Ovary (tissue), 9 donors: ENCODE measurements around the gene CLEC17A. TPM values are rescaled to one million over a fixed set of nuclear protein-coding genes. Genes with fewer than 3 reads are reported as not detected.

Experiments used
- DNase-seq, 5 donors: peaks; one replicate each; pipeline ENCODE4 v3.0.0-alpha.2; 2019 to 2020
- H3K27ac ChIP-seq, 2 donors: fragments of 200-600 bp; one replicate each; pipeline versions ENCODE4 v1.5.1 to v1.8.0; 2019 to 2022
- H3K27me3 ChIP-seq: fragments of 200-600 bp; one replicate; pipeline ENCODE4 v1.8.0; 2022
- H3K36me3 ChIP-seq: fragments of 200-600 bp; sonication (generic); one replicate; pipeline ENCODE4 v1.5.1; 2019
- H3K4me1 ChIP-seq: one replicate; pipeline ENCODE4 v1.8.1; 2013; ENCODE audit warnings: mild to moderate bottlenecking, moderate library complexity; ENCODE audit not compliant: insufficient read depth
- H3K4me3 ChIP-seq: fragments of 200-600 bp; sonication (generic); one replicate; pipeline ENCODE4 v1.5.1; 2017
- H3K9me3 ChIP-seq, 2 donors: fragments of 200-600 bp in 1 of 2; sonication (generic) in 1 of 2; one replicate each; pipeline versions ENCODE4 v1.5.1 to v1.8.1; 2013 to 2019; ENCODE audit warnings: mild to moderate bottlenecking in 1 of 2, moderate library complexity in 1 of 2
- CTCF ChIP-seq, 3 donors: fragments of 450-650 bp in 2 of 3; fragments of 200-600 bp in 1 of 3; IDR thresholded peaks; one replicate each; pipeline versions ENCODE4 v1.5.1 to v1.8.0; 2016 to 2022; ENCODE audit warnings: antibody characterized with exemption in 3 of 3, mild to moderate bottlenecking in 1 of 3
- EP300 ChIP-seq: sonication (generic); formaldehyde crosslinking; IDR thresholded peaks from one replicate; pipeline ENCODE4 v1.6.1; 2017; ENCODE audit warnings: antibody characterized with exemption
- POLR2A ChIP-seq: fragments of 450-650 bp; IDR thresholded peaks from one replicate; pipeline ENCODE4 v1.6.1; 2017; ENCODE audit warnings: antibody characterized with exemption, mild to moderate bottlenecking, moderate library complexity
- WGBS, 3 donors: extraction: QIAGEN DNeasy Blood & Tissue Kit in 1 of 3; methylation state at CpG; one replicate each; pipeline versions ENCODE4 v1.1.5 to v1.1.7; 2013 to 2017; 5-methylcytosine and 5-hydroxymethylcytosine counted together
- intact Hi-C, 4 donors: fragments of 100-400 bp; cut with DNase I; formaldehyde crosslinking; loops; one replicate each; pipeline versions ENCODE4 v1.11.0 to v1.15.1; 2022 to 2023
- polyA plus RNA-seq, 2 donors: library from polyadenylated mRNA; stranded (reverse); fragments of 200-250 nt in 1 of 2; fragments of 350-450 nt in 1 of 2; fragmentation: Illumina TruSeq in 1 of 2; extraction: RNeasy Lipid Tissue Mini Kit (QIAGEN cat#74804) in 1 of 2; gene quantifications; one replicate each; pipeline ENCODE4 v1.2.3, GENCODE V29; 2013 to 2014
- total RNA-seq, 7 donors: library from RNA; depleted of rRNA in 2 of 7; stranded (reverse); fragments of >200 nt in 2 of 7; fragmentation: NEBNext Ultra II Directional in 3 of 7; extraction: Animal tissue kit (Norgen Biotek cat#: 25700) in 3 of 7; gene quantifications; one replicate each; pipeline versions ENCODE4 v1.1.0 to v1.2.4, GENCODE V29; 2016 to 2023
- donor health status: DM: no; HTN: no; CAD: no; lungs with moderate emphysema.
- donor health status: DM: no; HTN: no; CAD: no.
- donor health status: Bipolar disorder and iron deficiency.
- donor health status: DM: yes; HTN: yes; CAD: no.
- donor health status: DM: no; HTN: no; CAD: no.
- donor health status: DM: yes; HTN: yes; CAD: no.

Gene CLEC17A
- total and polyA plus RNA-seq, 9 donors = 0.12 to 0.20 (median 0.20) TPM; not detected in 6

DNA sequence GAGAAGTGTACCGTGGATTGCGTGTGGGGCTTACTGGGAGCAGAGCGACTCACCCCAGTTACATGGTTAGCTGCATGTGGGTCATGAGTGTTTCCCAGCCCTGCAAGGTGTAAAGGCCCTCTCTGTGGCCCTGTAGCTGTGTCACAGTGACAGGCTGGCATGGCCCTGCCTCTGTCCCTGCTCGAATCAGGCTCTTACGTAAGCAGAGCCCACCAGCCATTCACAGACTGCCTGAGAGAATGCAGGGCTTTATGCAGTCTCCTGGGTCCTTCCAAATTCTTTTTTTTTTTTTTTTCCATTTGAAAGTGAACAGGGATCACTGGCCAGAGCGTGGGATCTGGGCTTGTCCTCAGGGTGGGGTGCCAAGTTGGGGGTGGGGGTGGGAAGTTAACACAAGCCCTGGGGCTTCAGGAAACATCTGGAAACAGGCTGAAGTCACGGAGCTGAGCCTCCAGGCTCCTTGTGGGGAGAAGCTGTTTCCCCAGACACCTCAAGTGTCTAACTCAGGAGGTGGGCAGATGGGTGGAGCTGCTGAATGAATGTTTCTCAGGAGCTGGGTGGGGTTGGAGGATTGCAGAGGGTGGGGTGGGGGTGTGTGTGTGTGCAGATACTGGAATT lies 40.1 kb upstream of the CLEC17A start:
- no peak for TF ChIP-seq EP300
- TF ChIP-seq POLR2A = no peak
- no peak for TF ChIP-seq CTCF (IDR thresholded peaks at IDR 0.05)
- Histone ChIP-seq H3K27ac (no peak overlapping the region), H3K9me3 (no peaks in the 10 kb centered on the region), H3K36me3 (no peaks in the 10 kb centered on the region), H3K4me3 (no peak overlapping the region), H3K27me3 (no peaks in the 10 kb centered on the region), H3K4me1 (no peaks in the 10 kb centered on the region)
- DNase-seq = no peak
- intact Hi-C loops = no loop called here
- WGBS, 3 donors = 51 to 61% (median 52%) methylated on average over 7 of the region's 7 CpGs

DNA sequence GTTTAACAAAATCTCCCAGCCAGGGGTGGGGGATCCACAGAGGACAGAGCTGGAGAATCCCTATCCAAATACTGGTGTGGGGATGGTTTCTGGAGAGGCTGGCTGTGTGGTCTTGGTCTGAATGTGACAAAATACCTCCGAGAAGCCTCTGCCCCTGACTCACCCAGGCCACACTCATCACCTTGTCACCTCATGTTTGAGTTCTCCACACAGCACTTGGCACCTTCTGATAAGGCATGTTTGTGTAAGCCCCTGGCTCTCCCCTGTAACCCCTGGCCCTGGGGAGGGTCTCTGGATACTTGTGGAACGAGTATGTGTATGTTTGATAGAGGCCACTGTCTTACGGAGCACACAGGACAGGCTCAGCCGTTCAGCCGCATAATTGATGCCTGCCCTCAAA lies 38.8 kb upstream of the CLEC17A start:
- Histone ChIP-seq H3K36me3 (no peaks in the 10 kb centered on the region), H3K4me3 (no peak overlapping the region), H3K27ac (no peak overlapping the region), H3K4me1 (no peaks in the 10 kb centered on the region), H3K27me3 (no peaks in the 10 kb centered on the region), H3K9me3 (no peaks in the 10 kb centered on the region)
- DNase-seq = no peak
- intact Hi-C loops = no loop called here
- WGBS, 3 donors = 86 to 96% (median 90%) methylated on average over 5 of the region's 5 CpGs
- no peak for TF ChIP-seq EP300
- TF ChIP-seq POLR2A = no peak
- TF ChIP-seq CTCF (IDR thresholded peaks at IDR 0.05) = no peak

- H3K4me3 ChIP-seq = no peak overlapping the region
- WGBS, 3 donors = 86 to 88% (median 87%) methylated on average over 21 of the region's 21 CpGs
- TF ChIP-seq POLR2A = no peak
- no peak for TF ChIP-seq CTCF (IDR thresholded peaks at IDR 0.05)
- TF ChIP-seq EP300 = no peak
- H3K27ac ChIP-seq = no peak overlapping the region
- DNase-seq = no peak
- no peaks in the 10 kb centered on the region for H3K27me3 ChIP-seq
- no peaks in the 10 kb centered on the region for H3K36me3 ChIP-seq
- intact Hi-C loops = no loop called here
- no peaks in the 10 kb centered on the region for H3K4me1 ChIP-seq
- no peaks in the 10 kb centered on the region for H3K9me3 ChIP-seq
These were observed 37.7 kb upstream of the CLEC17A start for GRCh38 chr19:14544977-14545715.

DNA sequence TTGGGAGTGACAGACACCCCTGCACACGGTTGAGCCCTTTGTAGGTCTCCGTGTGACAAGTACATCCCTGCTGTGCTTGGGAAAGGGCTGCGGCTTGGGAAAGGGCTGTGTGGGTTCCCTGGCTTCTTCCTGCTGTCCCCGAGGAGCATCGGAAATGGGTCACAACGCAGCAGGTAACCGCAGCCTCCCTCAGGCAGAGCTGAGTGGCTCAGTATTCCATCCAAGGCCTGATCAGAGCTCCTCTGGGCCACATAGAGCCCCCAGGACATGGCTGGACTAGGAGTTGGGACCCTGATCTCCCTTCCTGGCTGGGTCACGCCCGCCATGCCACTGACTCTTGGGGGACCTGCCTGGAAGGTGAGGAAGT lies 37.2 kb upstream of the CLEC17A start:
- intact Hi-C loops = no loop called here
- TF ChIP-seq POLR2A (no peak), EP300 (no peak), CTCF (IDR thresholded peaks at IDR 0.05) (no peak)
- no peaks in the 10 kb centered on the region for H3K27me3 ChIP-seq
- no peak for DNase-seq
- WGBS, 3 donors = 81 to 86% (median 86%) methylated on average over 9 of the region's 9 CpGs
- no peaks in the 10 kb centered on the region for H3K36me3 ChIP-seq
- H3K4me1 ChIP-seq = no peaks in the 10 kb centered on the region
- H3K9me3 ChIP-seq = no peaks in the 10 kb centered on the region
- H3K4me3 ChIP-seq = no peak overlapping the region
- H3K27ac ChIP-seq = no peak overlapping the region
